Erythroblast (primary cell): ENCODE data around the gene CRACR2A.

Source experiments
- GATA1 ChIP-seq: IDR thresholded peaks from 2 replicates; pipeline ENCODE4 v1.6.1; 2011; ENCODE audit warnings: low read depth, mild to moderate bottlenecking, control low read depth, low read length, moderate library complexity
- POLR2A ChIP-seq: IDR thresholded peaks from 2 replicates; pipeline ENCODE4 v1.6.1; 2011; ENCODE audit warnings: mild to moderate bottlenecking, low read length

- no peak for TF ChIP-seq POLR2A
- no peak for TF ChIP-seq GATA1
Measured at GRCh38 chr12:3651585-3652424, 101.1 kb downstream of the CRACR2A start.
